CD8-positive, alpha-beta memory T cell (primary cell): ENCODE results near the gene EIF4ENIF1. TPM values are rescaled to one million over a fixed set of nuclear protein-coding genes. Genes with fewer than 3 reads are reported as not detected.
"Not testable (repeated sequence)": the region's sequence is repeated elsewhere in the genome, so short reads cannot be mapped to it uniquely, and the experiment has no call there.

ENCODE experiments used
- CTCF ChIA-PET: fragments of 350-600 bp; sonication (Branson Sonifier 250); formaldehyde crosslinking; loops from one replicate; lab custom pipeline; 2021; ENCODE audit warnings: antibody characterized with exemption; lab: Charles Lee
- POLR2A ChIA-PET: fragments of 350-600 bp; sonication (Branson Sonifier 250); formaldehyde crosslinking; loops from one replicate; lab custom pipeline; 2021; ENCODE audit warnings: antibody characterized with exemption; lab: Charles Lee
- DNase-seq, 5 donors: peaks; one replicate each; pipeline versions ENCODE4 v3.0.0 to v3.0.0-alpha.2; 2020 to 2022; ENCODE audit warnings: mixed read lengths in 1 of 5
- H3K27ac ChIP-seq: one replicate; pipeline ENCODE4 v1.7.0; 2013; ENCODE audit warnings: low read depth, mild to moderate bottlenecking, low read length, moderate library complexity
- H3K27me3 ChIP-seq: 2 replicates; pipeline ENCODE4 v1.7.0; 2013; ENCODE audit warnings: low read length, mild to moderate bottlenecking; ENCODE audit not compliant: insufficient read depth, poor library complexity, severe bottlenecking
- H3K36me3 ChIP-seq: 2 replicates; pipeline ENCODE4 v1.7.0; 2013; ENCODE audit warnings: mild to moderate bottlenecking, low read length, moderate library complexity; ENCODE audit not compliant: insufficient read depth
- H3K4me1 ChIP-seq: 2 replicates; pipeline ENCODE4 v1.7.0; 2013; ENCODE audit warnings: mild to moderate bottlenecking, low read length, moderate library complexity; ENCODE audit not compliant: insufficient read depth
- H3K4me3 ChIP-seq: 2 replicates; pipeline ENCODE4 v1.7.0; 2013; ENCODE audit warnings: mild to moderate bottlenecking, low read length
- H3K9me3 ChIP-seq: 2 replicates; pipeline ENCODE4 v1.7.0; 2013; ENCODE audit warnings: mild to moderate bottlenecking, low read length
- H3K27ac Mint-ChIP-seq, 8 donors: one replicate each; pipeline ENCODE4 v1.8.0; 2020 to 2021; ENCODE audit warnings: mixed read lengths in 8 of 8, mild to moderate bottlenecking in 6 of 8, inconsistent platforms in 3 of 8, moderate library complexity in 3 of 8
- H3K27me3 Mint-ChIP-seq, 2 donors: one replicate each; pipeline ENCODE4 v1.8.0; 2020 to 2021; ENCODE audit warnings: mixed read lengths in 2 of 2, mild to moderate bottlenecking in 1 of 2, moderate library complexity in 1 of 2
- H3K36me3 Mint-ChIP-seq, 3 donors: one replicate each; pipeline ENCODE4 v1.8.0; 2020 to 2021; ENCODE audit warnings: mixed read lengths in 3 of 3, inconsistent platforms in 1 of 3, mild to moderate bottlenecking in 1 of 3
- H3K4me1 Mint-ChIP-seq, 3 donors: one replicate each; pipeline ENCODE4 v1.8.0; 2020 to 2021; ENCODE audit warnings: mixed read lengths in 3 of 3, inconsistent platforms in 1 of 3, mild to moderate bottlenecking in 1 of 3
- H3K4me3 Mint-ChIP-seq, 7 donors: one replicate each; pipeline ENCODE4 v1.8.0; 2020 to 2021; ENCODE audit warnings: mixed read lengths in 7 of 7, mild to moderate bottlenecking in 6 of 7, moderate library complexity in 4 of 7, inconsistent platforms in 2 of 7
- H3K9me3 Mint-ChIP-seq, 5 donors: one replicate each; pipeline ENCODE4 v1.8.0; 2020 to 2022; ENCODE audit warnings: mixed read lengths in 5 of 5, mild to moderate bottlenecking in 3 of 5, moderate library complexity in 2 of 5, inconsistent platforms in 1 of 5
- polyA plus RNA-seq: library from polyadenylated mRNA; unstranded; fragments of 300-500 nt; fragmentation: Illumina TruSeq; gene quantifications from one replicate; pipeline ENCODE4 v1.2.3, GENCODE V29; 2021
- total RNA-seq, 2 experiments: library from RNA; stranded (reverse); gene quantifications; one replicate each; pipeline ENCODE4 v1.2.3, GENCODE V29; 2021

EIF4ENIF1 gene
- total and polyA plus RNA-seq, 3 experiments from 2014 or later: 14.0 to 53.5 (median 52.1) TPM

- Mint-ChIP-seq H3K36me3 (peaks cover 0 to 94% (median 16%) of the 10 kb centered on the region in 3 donors), H3K27ac (peak overlapping the region in 2 of 8 donors; percentile 21 to 27)
- peaks cover 41% of the 10 kb centered on the region for H3K36me3 ChIP-seq
Observed at GRCh38 chr22:31441652-31442051, 48.0 kb downstream of the EIF4ENIF1 start.

GRCh38 chr22:31440681-31441080, 49.0 kb downstream of the EIF4ENIF1 start:
- peaks cover 0 to 97% (median 16%) of the 10 kb centered on the region in 3 donors for H3K36me3 Mint-ChIP-seq
- POLR2A ChIA-PET: no interaction called here

More at GRCh38 chr22:31441652-31442051, 48.0 kb downstream of the EIF4ENIF1 start:
- no peak for DNase-seq
- no peaks in the 10 kb centered on the region for H3K27me3 Mint-ChIP-seq
- Histone ChIP-seq H3K4me3 (no peak overlapping the region), H3K9me3 (no peaks in the 10 kb centered on the region), H3K4me1 (no peaks in the 10 kb centered on the region), H3K27ac (no peak overlapping the region), H3K27me3 (no peaks in the 10 kb centered on the region)
- ChIA-PET CTCF (no interaction called here), POLR2A (interaction anchor here (0.5 kb wide), 1 partner anchor 9 kb away, joined by 3 read pairs; no protein-coding TSS in a partner anchor)
- H3K4me1 Mint-ChIP-seq: peaks cover 0 to 1% (median 0%) of the 10 kb centered on the region in 3 donors
- no peaks in the 10 kb centered on the region for H3K9me3 Mint-ChIP-seq
- H3K4me3 Mint-ChIP-seq: no peak overlapping the region

GRCh38 chr22:31439808-31440207, 49.8 kb downstream of the EIF4ENIF1 start:
- H3K36me3 Mint-ChIP-seq: peaks cover 0 to 95% (median 21%) of the 10 kb centered on the region in 3 donors
- no peak overlapping the region for H3K4me3 ChIP-seq
- H3K4me3 Mint-ChIP-seq: no peak overlapping the region
- DNase-seq: no peak
- H3K27ac ChIP-seq: no peak overlapping the region
- peaks cover 0 to 1% (median 0%) of the 10 kb centered on the region in 3 donors for H3K4me1 Mint-ChIP-seq
- peak overlapping the region in 2 of 8 donors; percentile 17 to 77 for H3K27ac Mint-ChIP-seq
- POLR2A ChIA-PET: no interaction called here
- no peaks in the 10 kb centered on the region for H3K9me3 ChIP-seq
- H3K4me1 ChIP-seq: no peaks in the 10 kb centered on the region
- peaks cover 42% of the 10 kb centered on the region for H3K36me3 ChIP-seq
- no peaks in the 10 kb centered on the region for H3K27me3 Mint-ChIP-seq
- CTCF ChIA-PET: interaction anchor here (1.2 to 2.2 kb wide), 2 partner anchors 8 to 12 kb away, joined by 3 to 6 read pairs; no protein-coding TSS in a partner anchor
- H3K27me3 ChIP-seq: no peaks in the 10 kb centered on the region
- no peaks in the 10 kb centered on the region for H3K9me3 Mint-ChIP-seq

More at GRCh38 chr22:31440681-31441080, 49.0 kb downstream of the EIF4ENIF1 start:
- Histone ChIP-seq H3K4me1 (no peaks in the 10 kb centered on the region), H3K4me3 (no peak overlapping the region), H3K27ac (no peak overlapping the region), H3K27me3 (no peaks in the 10 kb centered on the region), H3K36me3 (peaks cover 50% of the 10 kb centered on the region), H3K9me3 (no peaks in the 10 kb centered on the region)
- no peak overlapping the region for H3K4me3 Mint-ChIP-seq
- DNase-seq: no peak
- H3K27ac Mint-ChIP-seq: no peak overlapping the region
- no peaks in the 10 kb centered on the region for H3K27me3 Mint-ChIP-seq
- no peaks in the 10 kb centered on the region for H3K9me3 Mint-ChIP-seq
- peaks cover 0 to 1% (median 0%) of the 10 kb centered on the region in 3 donors for H3K4me1 Mint-ChIP-seq
- CTCF ChIA-PET: interaction anchor here (2.2 kb wide), 1 partner anchor 11 kb away, joined by 6 read pairs; no protein-coding TSS in a partner anchor

- Mint-ChIP-seq H3K9me3 (no peaks in the 10 kb centered on the region), H3K36me3 (peaks cover 8 to 93% (median 29%) of the 10 kb centered on the region in 3 donors), H3K4me1 (peaks cover 0 to 5% (median 1%) of the 10 kb centered on the region in 3 donors), H3K27me3 (no peaks in the 10 kb centered on the region), H3K27ac (no peak overlapping the region), H3K4me3 (no peak overlapping the region)
- DNase-seq: no peak
- Histone ChIP-seq H3K4me3 (no peak overlapping the region), H3K9me3 (no peaks in the 10 kb centered on the region), H3K27ac (no peak overlapping the region), H3K36me3 (peaks cover 35% of the 10 kb centered on the region), H3K27me3 (no peaks in the 10 kb centered on the region), H3K4me1 (no peaks in the 10 kb centered on the region)
- ChIA-PET CTCF (interaction anchor here (1.2 kb wide), 1 partner anchor 76 kb away, joined by 3 read pairs; no protein-coding TSS in a partner anchor), POLR2A (no interaction called here)
Observed at GRCh38 chr22:31436132-31436531, 53.5 kb downstream of the EIF4ENIF1 start.

GRCh38 chr22:31431950-31432349, 57.7 kb downstream of the EIF4ENIF1 start:
- ChIA-PET CTCF (no interaction called here), POLR2A (no interaction called here)
- H3K9me3 Mint-ChIP-seq: no peaks in the 10 kb centered on the region
- H3K27ac ChIP-seq: no peak overlapping the region
- no peaks in the 10 kb centered on the region for H3K9me3 ChIP-seq
- no peak overlapping the region for H3K4me3 ChIP-seq
- H3K27me3 Mint-ChIP-seq: no peaks in the 10 kb centered on the region
- no peak overlapping the region for H3K4me3 Mint-ChIP-seq
- H3K27ac Mint-ChIP-seq: peak overlapping the region in 3 of 8 donors; percentile 4 to 69 (median 20)
- H3K27me3 ChIP-seq: no peaks in the 10 kb centered on the region
- no peaks in the 10 kb centered on the region for H3K4me1 ChIP-seq
- H3K36me3 ChIP-seq: peaks cover 37% of the 10 kb centered on the region
- DNase-seq: no peak
- peaks cover 3 to 5% (median 4%) of the 10 kb centered on the region in 3 donors for H3K4me1 Mint-ChIP-seq
- peaks cover 14 to 84% (median 20%) of the 10 kb centered on the region in 3 donors for H3K36me3 Mint-ChIP-seq

- Mint-ChIP-seq H3K4me1 (peaks cover 3 to 9% (median 3%) of the 10 kb centered on the region in 3 donors), H3K9me3 (no peaks in the 10 kb centered on the region), H3K36me3 (peaks cover 10 to 84% (median 26%) of the 10 kb centered on the region in 3 donors), H3K27me3 (no peaks in the 10 kb centered on the region), H3K4me3 (no peak overlapping the region), H3K27ac (peak overlapping the region in 3 of 8 donors; percentile 5 to 29 (median 15))
- no peaks in the 10 kb centered on the region for H3K27me3 ChIP-seq
- H3K4me1 ChIP-seq: no peaks in the 10 kb centered on the region
- no peak for DNase-seq
- ChIA-PET CTCF (no interaction called here), POLR2A (no interaction called here)
- no peak overlapping the region for H3K27ac ChIP-seq
- no peak overlapping the region for H3K4me3 ChIP-seq
- no peaks in the 10 kb centered on the region for H3K9me3 ChIP-seq
- H3K36me3 ChIP-seq: peaks cover 50% of the 10 kb centered on the region
Observed at GRCh38 chr22:31425331-31426050, 64.2 kb downstream of the EIF4ENIF1 start.

GRCh38 chr22:31402350-31402749, 87.3 kb downstream of the EIF4ENIF1 start:
- not testable (repeated sequence) for H3K27me3 Mint-ChIP-seq, DNase-seq, H3K4me3 ChIP-seq, H3K9me3 ChIP-seq, H3K9me3 Mint-ChIP-seq, H3K27me3 ChIP-seq, H3K27ac ChIP-seq
- Histone ChIP-seq H3K36me3 (peaks cover 15% of the 10 kb centered on the region), H3K4me1 (peaks cover 20% of the 10 kb centered on the region)
- peak overlapping the region in 1 of 7 donors; percentile 52 for H3K4me3 Mint-ChIP-seq
- POLR2A ChIA-PET: interaction anchor here (0.6 kb wide), 1 partner anchor 190 kb away, joined by 5 read pairs; no protein-coding TSS in a partner anchor
- peaks cover 31 to 47% (median 40%) of the 10 kb centered on the region in 3 donors for H3K4me1 Mint-ChIP-seq
- H3K27ac Mint-ChIP-seq: peak overlapping the region in 2 of 8 donors; percentile 28 to 54
- CTCF ChIA-PET: interaction anchor here (1.1 kb wide), 1 partner anchor 56 kb away, joined by 3 read pairs; the partner anchor contains the start of gene PATZ1
- peaks cover 0 to 60% (median 18%) of the 10 kb centered on the region in 3 donors for H3K36me3 Mint-ChIP-seq
